Epidermal melanocyte (primary cell): Measurements from ENCODE around the gene PITPNB.

Experiments used
- DNase-seq: peaks from one replicate; pipeline ENCODE4 v3.0.0; 2011; ENCODE audit warnings: low spot score; ENCODE audit not compliant: insufficient read length

Gene PITPNB

DNA sequence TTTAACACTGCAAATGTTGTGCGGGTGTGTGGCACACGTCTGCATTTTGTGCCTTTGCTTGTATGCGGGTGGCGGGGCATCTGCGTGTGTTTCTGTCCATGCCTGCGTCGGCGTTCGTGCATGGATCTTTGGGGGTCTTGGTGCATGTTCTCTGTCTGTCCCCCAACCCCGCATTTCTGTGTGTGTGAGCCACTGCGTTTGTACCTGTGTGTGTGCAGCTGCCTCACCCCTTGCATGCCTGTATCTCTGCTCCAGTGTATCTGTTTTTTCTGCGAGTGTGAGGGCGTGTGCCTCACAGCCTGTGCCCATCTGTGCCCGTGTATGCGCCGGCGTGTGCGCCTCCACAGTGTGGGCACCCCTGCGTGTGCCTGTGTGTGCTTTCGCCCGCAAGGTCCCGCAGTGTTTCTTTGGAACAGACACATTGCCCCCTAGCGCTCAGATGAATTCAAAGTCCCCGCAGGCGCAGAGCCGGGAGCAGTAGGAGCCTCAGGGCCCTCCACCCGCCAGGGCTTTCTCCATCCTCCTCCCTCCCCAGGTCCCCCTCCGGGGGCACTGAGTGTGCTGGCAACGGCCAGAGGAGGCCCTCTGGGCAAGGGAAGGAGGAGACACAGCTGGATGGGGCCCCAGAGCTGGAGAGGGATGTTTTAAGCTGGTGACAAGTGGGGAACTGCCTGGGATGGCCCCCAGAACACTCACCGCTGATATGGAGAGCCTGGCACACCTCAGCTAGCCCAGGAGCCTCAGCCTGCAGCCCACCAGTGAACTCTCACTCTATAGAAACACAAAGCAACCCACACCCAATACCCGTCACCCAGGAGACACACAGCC, 114.4 kb downstream of the PITPNB start:
- DNase-seq, result no peak

DNA sequence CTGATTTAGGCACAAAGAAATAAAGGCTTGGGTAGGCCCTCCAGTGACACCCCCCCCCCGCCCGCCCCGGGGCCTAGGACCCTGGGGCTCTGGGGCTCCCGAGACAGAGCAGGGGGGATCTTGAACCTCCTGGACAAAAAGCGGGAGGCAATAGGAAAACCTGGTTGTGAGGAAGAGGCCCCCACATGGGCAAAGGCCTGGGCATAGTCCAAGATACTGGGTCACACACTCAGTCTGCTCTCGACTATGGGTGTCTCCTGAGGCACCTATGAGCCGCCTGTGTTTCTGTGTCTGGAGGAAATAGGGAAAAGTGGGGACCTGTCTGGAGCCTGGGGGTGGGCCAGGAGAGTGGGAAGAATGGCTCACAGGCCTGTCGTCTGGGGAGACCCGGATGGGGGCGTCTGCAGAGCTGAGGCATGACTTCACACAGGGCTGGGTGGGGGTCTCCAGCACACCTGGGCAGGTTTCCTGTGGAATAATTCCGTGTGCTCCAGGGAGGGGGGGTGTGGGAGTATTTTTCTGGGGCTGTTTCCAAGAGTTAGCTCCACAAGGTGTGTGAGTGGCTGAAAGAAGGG, 115.1 kb downstream of the PITPNB start:
- no peak for DNase-seq

DNA sequence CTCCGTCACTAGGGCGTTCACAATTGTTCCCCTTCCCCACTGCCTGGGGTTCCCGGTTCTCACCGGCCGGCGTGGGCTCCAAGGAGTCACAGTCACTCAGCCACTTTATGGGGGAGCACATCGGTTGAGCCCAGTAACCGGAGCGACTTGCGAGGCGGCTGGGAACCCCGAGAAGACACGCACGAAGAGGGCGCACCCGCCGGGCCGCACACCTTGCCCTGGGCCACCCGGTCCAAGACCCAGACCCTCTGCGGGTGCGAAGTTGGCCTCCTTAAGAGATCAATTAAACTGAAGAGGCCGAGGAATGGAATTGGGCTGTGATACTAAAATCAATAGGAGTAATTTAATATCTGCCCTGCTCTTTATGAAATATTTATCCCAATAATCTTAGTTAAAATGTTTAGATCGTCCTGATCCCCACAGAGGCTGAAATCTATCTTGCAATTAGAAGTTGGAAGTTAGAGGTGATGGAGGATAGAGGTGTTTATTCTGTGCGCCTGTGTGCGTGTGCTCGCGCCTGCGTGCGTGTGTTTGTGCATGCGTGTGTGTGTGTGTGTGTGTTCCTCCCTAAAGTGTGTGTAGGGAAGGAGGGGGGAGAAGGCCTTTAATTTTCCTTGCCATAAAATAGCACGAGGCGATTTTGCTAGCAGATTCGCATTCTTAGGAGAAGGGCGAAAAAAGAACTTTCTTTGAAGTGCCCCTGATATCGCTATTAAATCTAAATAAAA, 116.5 kb downstream of the PITPNB start:
- DNase-seq, result no peak
